Stimulated activated CD8-positive, alpha-beta memory T cell treated with anti-CD3 and anti-CD28 coated beads, Interleukin-7, amount 100 ng/mL, for 48 hours (primary cell): ENCODE results near the gene GPR132.

Source experiments
- DNase-seq, 2 donors: peaks; one replicate each; pipeline ENCODE4 v3.0.0-alpha.2; 2020; ENCODE audit warnings: low read depth in 1 of 2; ENCODE audit errors: extremely low read depth in 1 of 2

The GPR132 gene

GRCh38 chr14:105063056-105063455 is 2.2 kb downstream of the GPR132 start:
- no peak for DNase-seq

- no peak for DNase-seq
These were observed 3.2 kb downstream of the GPR132 start for GRCh38 chr14:105062048-105062433.

- peak in 1 of 2 donors; percentile 73 for DNase-seq
These were observed 3.7 kb downstream of the GPR132 start for GRCh38 chr14:105061428-105062047.

GRCh38 chr14:105060751-105061427 is 4.3 kb downstream of the GPR132 start:
- no peak for DNase-seq

GRCh38 chr14:105059925-105060565 is 5.2 kb downstream of the GPR132 start:
- DNase-seq: no peak

- DNase-seq: peak in 1 of 2 donors; percentile 74
These were observed 6.0 kb downstream of the GPR132 start for GRCh38 chr14:105059035-105059924.

GRCh38 chr14:105058521-105059034 is 6.7 kb downstream of the GPR132 start:
- DNase-seq: no peak

- no peak for DNase-seq
These were observed 8.9 kb downstream of the GPR132 start for GRCh38 chr14:105056303-105056831.

- no peak for DNase-seq
These were observed 9.4 kb downstream of the GPR132 start for GRCh38 chr14:105055736-105056302.

- DNase-seq: no peak
These were observed 9.9 kb downstream of the GPR132 start for GRCh38 chr14:105055334-105055733.

GRCh38 chr14:105053996-105054395 is 11.2 kb downstream of the GPR132 start:
- no peak for DNase-seq

GRCh38 chr14:105053421-105053820 is 11.8 kb downstream of the GPR132 start:
- no peak for DNase-seq

GRCh38 chr14:105052110-105052458 is 13.1 kb downstream of the GPR132 start:
- DNase-seq: no peak

GRCh38 chr14:105051182-105052109 is 13.8 kb downstream of the GPR132 start:
- no peak for DNase-seq

- DNase-seq: no peak
These were observed 14.7 kb downstream of the GPR132 start for GRCh38 chr14:105050551-105050897.

- DNase-seq: no peak
These were observed 15.3 kb downstream of the GPR132 start for GRCh38 chr14:105049753-105050550.

- DNase-seq: no peak
These were observed 17.8 kb downstream of the GPR132 start for GRCh38 chr14:105047283-105048016.

GRCh38 chr14:105046891-105047282 is 18.3 kb downstream of the GPR132 start:
- DNase-seq: no peak
